ENCODE data around the gene SASH1.

Gene SASH1

GRCh38 chr6:148464319-148465010 is 121.8 kb downstream of the SASH1 start:
- H3K9ac ChIP-seq (ENCODE audit: low read length) = peak overlapping the region; percentile 58
- no peak overlapping the region for H3K4me3 ChIP-seq (ENCODE audit: low read length)
- no peaks in the 10 kb centered on the region for H3K9me3 ChIP-seq (ENCODE audit: control insufficient read depth, low read length)
- peaks cover 29% of the 10 kb centered on the region for H3K4me1 ChIP-seq (ENCODE audit: control insufficient read depth, insufficient read depth, low read length)
- H3K27me3 ChIP-seq (replicated peaks; ENCODE audit: control insufficient read depth, insufficient read depth, low read length) = no peaks in the 10 kb centered on the region
- H3K36me3 ChIP-seq (ENCODE audit: control insufficient read depth, insufficient read depth, low read length, severe bottlenecking) = peaks cover 9% of the 10 kb centered on the region
- DNase-seq (ENCODE audit: low read depth) = peak; percentile 88

GRCh38 chr6:148465011-148465335 is 122.3 kb downstream of the SASH1 start:
- no peaks in the 10 kb centered on the region for H3K27me3 ChIP-seq (replicated peaks; ENCODE audit: control insufficient read depth, insufficient read depth, low read length)
- H3K9ac ChIP-seq (ENCODE audit: low read length) = peak overlapping the region; percentile 31
- H3K9me3 ChIP-seq (ENCODE audit: control insufficient read depth, low read length) = no peaks in the 10 kb centered on the region
- H3K4me3 ChIP-seq (ENCODE audit: low read length) = no peak overlapping the region
- no peak for DNase-seq (ENCODE audit: low read depth)
- H3K36me3 ChIP-seq (ENCODE audit: control insufficient read depth, insufficient read depth, low read length, severe bottlenecking) = peaks cover 4% of the 10 kb centered on the region
- peaks cover 29% of the 10 kb centered on the region for H3K4me1 ChIP-seq (ENCODE audit: control insufficient read depth, insufficient read depth, low read length)

- no peak for DNase-seq (ENCODE audit: low read depth)
- H3K36me3 ChIP-seq (ENCODE audit: control insufficient read depth, insufficient read depth, low read length, severe bottlenecking) = peaks cover 2% of the 10 kb centered on the region
- H3K4me3 ChIP-seq (ENCODE audit: low read length) = no peak overlapping the region
- no peaks in the 10 kb centered on the region for H3K9me3 ChIP-seq (ENCODE audit: control insufficient read depth, low read length)
- peaks cover 29% of the 10 kb centered on the region for H3K4me1 ChIP-seq (ENCODE audit: control insufficient read depth, insufficient read depth, low read length)
- peak overlapping the region; percentile 31 for H3K9ac ChIP-seq (ENCODE audit: low read length)
- H3K27me3 ChIP-seq (replicated peaks; ENCODE audit: control insufficient read depth, insufficient read depth, low read length) = no peaks in the 10 kb centered on the region
Measured at GRCh38 chr6:148465670-148466069, 123.0 kb downstream of the SASH1 start.

- Histone ChIP-seq H3K4me1 (ENCODE audit: control insufficient read depth, insufficient read depth, low read length) (peaks cover 29% of the 10 kb centered on the region), H3K9me3 (ENCODE audit: control insufficient read depth, low read length) (no peaks in the 10 kb centered on the region), H3K36me3 (ENCODE audit: control insufficient read depth, insufficient read depth, low read length, severe bottlenecking) (peaks cover 2% of the 10 kb centered on the region), H3K27me3 (replicated peaks; ENCODE audit: control insufficient read depth, insufficient read depth, low read length) (no peaks in the 10 kb centered on the region), H3K4me3 (ENCODE audit: low read length) (no peak overlapping the region), H3K9ac (ENCODE audit: low read length) (no peak overlapping the region)
- no peak for DNase-seq (ENCODE audit: low read depth)
Measured at GRCh38 chr6:148466158-148466557, 123.5 kb downstream of the SASH1 start.

GRCh38 chr6:148467926-148468325 is 125.3 kb downstream of the SASH1 start:
- H3K4me1 ChIP-seq (ENCODE audit: control insufficient read depth, insufficient read depth, low read length) = peaks cover 26% of the 10 kb centered on the region
- H3K4me3 ChIP-seq (ENCODE audit: low read length) = no peak overlapping the region
- no peaks in the 10 kb centered on the region for H3K9me3 ChIP-seq (ENCODE audit: control insufficient read depth, low read length)
- H3K27me3 ChIP-seq (replicated peaks; ENCODE audit: control insufficient read depth, insufficient read depth, low read length) = no peaks in the 10 kb centered on the region
- H3K36me3 ChIP-seq (ENCODE audit: control insufficient read depth, insufficient read depth, low read length, severe bottlenecking) = peaks cover 12% of the 10 kb centered on the region
- H3K9ac ChIP-seq (ENCODE audit: low read length) = no peak overlapping the region
- no peak for DNase-seq (ENCODE audit: low read depth)

GRCh38 chr6:148470156-148470555 is 127.5 kb downstream of the SASH1 start:
- Histone ChIP-seq H3K9ac (ENCODE audit: low read length) (no peak overlapping the region), H3K4me3 (ENCODE audit: low read length) (no peak overlapping the region), H3K36me3 (ENCODE audit: control insufficient read depth, insufficient read depth, low read length, severe bottlenecking) (peaks cover 31% of the 10 kb centered on the region), H3K9me3 (ENCODE audit: control insufficient read depth, low read length) (no peaks in the 10 kb centered on the region), H3K4me1 (ENCODE audit: control insufficient read depth, insufficient read depth, low read length) (peaks cover 16% of the 10 kb centered on the region), H3K27me3 (replicated peaks; ENCODE audit: control insufficient read depth, insufficient read depth, low read length) (no peaks in the 10 kb centered on the region)
- no peak for DNase-seq (ENCODE audit: low read depth)

- peaks cover 38% of the 10 kb centered on the region for H3K36me3 ChIP-seq (ENCODE audit: control insufficient read depth, insufficient read depth, low read length, severe bottlenecking)
- DNase-seq (ENCODE audit: low read depth) = no peak
- no peaks in the 10 kb centered on the region for H3K9me3 ChIP-seq (ENCODE audit: control insufficient read depth, low read length)
- H3K4me3 ChIP-seq (ENCODE audit: low read length) = no peak overlapping the region
- no peak overlapping the region for H3K9ac ChIP-seq (ENCODE audit: low read length)
- peaks cover 10% of the 10 kb centered on the region for H3K4me1 ChIP-seq (ENCODE audit: control insufficient read depth, insufficient read depth, low read length)
- no peaks in the 10 kb centered on the region for H3K27me3 ChIP-seq (replicated peaks; ENCODE audit: control insufficient read depth, insufficient read depth, low read length)
Measured at GRCh38 chr6:148470606-148471465, 128.2 kb downstream of the SASH1 start.

GRCh38 chr6:148471624-148472159 is 129.1 kb downstream of the SASH1 start:
- H3K36me3 ChIP-seq (ENCODE audit: control insufficient read depth, insufficient read depth, low read length, severe bottlenecking) = peaks cover 46% of the 10 kb centered on the region
- H3K4me3 ChIP-seq (ENCODE audit: low read length) = no peak overlapping the region
- H3K9ac ChIP-seq (ENCODE audit: low read length) = no peak overlapping the region
- H3K27me3 ChIP-seq (replicated peaks; ENCODE audit: control insufficient read depth, insufficient read depth, low read length) = no peaks in the 10 kb centered on the region
- no peaks in the 10 kb centered on the region for H3K9me3 ChIP-seq (ENCODE audit: control insufficient read depth, low read length)
- peaks cover 7% of the 10 kb centered on the region for H3K4me1 ChIP-seq (ENCODE audit: control insufficient read depth, insufficient read depth, low read length)
- no peak for DNase-seq (ENCODE audit: low read depth)

GRCh38 chr6:148472171-148473105 is 129.8 kb downstream of the SASH1 start:
- H3K9me3 ChIP-seq (ENCODE audit: control insufficient read depth, low read length) = no peaks in the 10 kb centered on the region
- H3K4me1 ChIP-seq (ENCODE audit: control insufficient read depth, insufficient read depth, low read length) = peaks cover 7% of the 10 kb centered on the region
- H3K27me3 ChIP-seq (replicated peaks; ENCODE audit: control insufficient read depth, insufficient read depth, low read length) = no peaks in the 10 kb centered on the region
- DNase-seq (ENCODE audit: low read depth) = no peak
- peaks cover 53% of the 10 kb centered on the region for H3K36me3 ChIP-seq (ENCODE audit: control insufficient read depth, insufficient read depth, low read length, severe bottlenecking)
- H3K9ac ChIP-seq (ENCODE audit: low read length) = no peak overlapping the region
- no peak overlapping the region for H3K4me3 ChIP-seq (ENCODE audit: low read length)

GRCh38 chr6:148479497-148479896 is 136.9 kb downstream of the SASH1 start:
- H3K4me3 ChIP-seq (ENCODE audit: low read length) = no peak overlapping the region
- H3K9me3 ChIP-seq (ENCODE audit: control insufficient read depth, low read length) = no peaks in the 10 kb centered on the region
- no peaks in the 10 kb centered on the region for H3K27me3 ChIP-seq (replicated peaks; ENCODE audit: control insufficient read depth, insufficient read depth, low read length)
- DNase-seq (ENCODE audit: low read depth) = no peak
- H3K4me1 ChIP-seq (ENCODE audit: control insufficient read depth, insufficient read depth, low read length) = no peaks in the 10 kb centered on the region
- H3K9ac ChIP-seq (ENCODE audit: low read length) = no peak overlapping the region
- H3K36me3 ChIP-seq (ENCODE audit: control insufficient read depth, insufficient read depth, low read length, severe bottlenecking) = peaks cover 68% of the 10 kb centered on the region

GRCh38 chr6:148487461-148487860 is 144.8 kb downstream of the SASH1 start:
- Histone ChIP-seq H3K4me1 (ENCODE audit: control insufficient read depth, insufficient read depth, low read length) (peaks cover 18% of the 10 kb centered on the region), H3K27me3 (replicated peaks; ENCODE audit: control insufficient read depth, insufficient read depth, low read length) (no peaks in the 10 kb centered on the region), H3K9ac (ENCODE audit: low read length) (no peak overlapping the region), H3K36me3 (ENCODE audit: control insufficient read depth, insufficient read depth, low read length, severe bottlenecking) (peaks cover 35% of the 10 kb centered on the region), H3K9me3 (ENCODE audit: control insufficient read depth, low read length) (no peaks in the 10 kb centered on the region), H3K4me3 (ENCODE audit: low read length) (no peak overlapping the region)
- no peak for DNase-seq (ENCODE audit: low read depth)
